ENCODE measurements around the gene EEPD1.

EEPD1 gene

GRCh38 chr7:36300696-36301350 lies 147.8 kb downstream of the EEPD1 start:
- DNase-seq (ENCODE audit: low spot score) = no peak

GRCh38 chr7:36301914-36302771 lies 149.1 kb downstream of the EEPD1 start:
- DNase-seq (ENCODE audit: low spot score) = no peak

- DNase-seq (ENCODE audit: low spot score) = peak; percentile 86
Measured at GRCh38 chr7:36303202-36304098, 150.4 kb downstream of the EEPD1 start.

GRCh38 chr7:36304099-36304425 lies 151.0 kb downstream of the EEPD1 start:
- no peak for DNase-seq (ENCODE audit: low spot score)

GRCh38 chr7:36305226-36305625 lies 152.2 kb downstream of the EEPD1 start:
- no peak for DNase-seq (ENCODE audit: low spot score)

- no peak for DNase-seq (ENCODE audit: low spot score)
Measured at GRCh38 chr7:36305648-36306047, 152.6 kb downstream of the EEPD1 start.

GRCh38 chr7:36306222-36306621 lies 153.2 kb downstream of the EEPD1 start:
- no peak for DNase-seq (ENCODE audit: low spot score)

GRCh38 chr7:36306722-36307121 lies 153.7 kb downstream of the EEPD1 start:
- no peak for DNase-seq (ENCODE audit: low spot score)

GRCh38 chr7:36308031-36308430 lies 155.0 kb downstream of the EEPD1 start:
- no peak for DNase-seq (ENCODE audit: low spot score)

GRCh38 chr7:36309301-36309700 lies 156.2 kb downstream of the EEPD1 start:
- no peak for DNase-seq (ENCODE audit: low spot score)

- no peak for DNase-seq (ENCODE audit: low spot score)
Measured at GRCh38 chr7:36309716-36310115, 156.7 kb downstream of the EEPD1 start.

GRCh38 chr7:36310897-36311296 lies 157.8 kb downstream of the EEPD1 start:
- DNase-seq (ENCODE audit: low spot score) = no peak

- no peak for DNase-seq (ENCODE audit: low spot score)
Measured at GRCh38 chr7:36311539-36311938, 158.5 kb downstream of the EEPD1 start.

GRCh38 chr7:36312064-36312914 lies 159.2 kb downstream of the EEPD1 start:
- no peak for DNase-seq (ENCODE audit: low spot score)

GRCh38 chr7:36312915-36313334 lies 159.9 kb downstream of the EEPD1 start:
- no peak for DNase-seq (ENCODE audit: low spot score)

GRCh38 chr7:36313607-36314006 lies 160.6 kb downstream of the EEPD1 start:
- DNase-seq (ENCODE audit: low spot score) = no peak

- no peak for DNase-seq (ENCODE audit: low spot score)
Measured at GRCh38 chr7:36314491-36314890, 161.4 kb downstream of the EEPD1 start.

GRCh38 chr7:36315309-36315944 lies 162.4 kb downstream of the EEPD1 start:
- DNase-seq (ENCODE audit: low spot score) = no peak

GRCh38 chr7:36316319-36316718 lies 163.3 kb downstream of the EEPD1 start:
- no peak for DNase-seq (ENCODE audit: low spot score)

GRCh38 chr7:36317276-36317675 lies 164.2 kb downstream of the EEPD1 start:
- no peak for DNase-seq (ENCODE audit: low spot score)

GRCh38 chr7:36318116-36318515 lies 165.1 kb downstream of the EEPD1 start:
- DNase-seq (ENCODE audit: low spot score) = no peak
